Activated naive CD8-positive, alpha-beta T cell treated with anti-CD3 and anti-CD28 coated beads for 36 hours (primary cell): Measurements from ENCODE around the gene TMEM235. TPM values are rescaled to one million over a fixed set of nuclear protein-coding genes. Genes with fewer than 3 reads are reported as not detected.

ENCODE experiments used
- DNase-seq: peaks from one replicate; pipeline ENCODE4 v3.0.0; 2021
- H3K27ac Mint-ChIP-seq: one replicate; pipeline ENCODE4 v1.8.0; 2022; ENCODE audit warnings: mild to moderate bottlenecking, moderate library complexity, mixed read lengths
- H3K27me3 Mint-ChIP-seq: one replicate; pipeline ENCODE4 v1.8.0; 2022; ENCODE audit warnings: mild to moderate bottlenecking, mixed read lengths
- H3K36me3 Mint-ChIP-seq: one replicate; pipeline ENCODE4 v1.8.0; 2021; ENCODE audit warnings: mild to moderate bottlenecking, mixed read lengths
- H3K4me1 Mint-ChIP-seq: one replicate; pipeline ENCODE4 v1.8.0; 2021; ENCODE audit warnings: mixed read lengths
- H3K4me3 Mint-ChIP-seq: one replicate; pipeline ENCODE4 v1.8.0; 2022; ENCODE audit warnings: mild to moderate bottlenecking, moderate library complexity, mixed read lengths
- H3K9me3 Mint-ChIP-seq: one replicate; pipeline ENCODE4 v1.8.0; 2022; ENCODE audit warnings: mixed read lengths
- total RNA-seq, 2 experiments: library from RNA; stranded (reverse); gene quantifications; one replicate each; pipeline ENCODE4 v1.2.3, GENCODE V29; 2021

Gene TMEM235
- not detected for total RNA-seq

- Mint-ChIP-seq H3K27me3 (peaks cover 61% of the 10 kb centered on the region), H3K9me3 (no peaks in the 10 kb centered on the region), H3K27ac (no peak within 1 kb of the TSS), H3K36me3 (no peaks in the 10 kb centered on the region), H3K4me1 (peaks cover 14% of the 10 kb centered on the region), H3K4me3 (no peak within 1 kb of the TSS)
- no peak for DNase-seq
Measured at GRCh38 chr17:78230996-78231935, at the start of gene TMEM235. Gene TMEM235, plus strand, starts transcription at chr17:78231631. Its CDS starts 393 bp downstream, at chr17:78232024.

- no peaks in the 10 kb centered on the region for H3K27me3 Mint-ChIP-seq
- peaks cover 50% of the 10 kb centered on the region for H3K36me3 Mint-ChIP-seq
- peaks cover 15% of the 10 kb centered on the region for H3K4me1 Mint-ChIP-seq
- no peak overlapping the region for H3K4me3 Mint-ChIP-seq
- no peak for DNase-seq
- no peak overlapping the region for H3K27ac Mint-ChIP-seq
- no peaks in the 10 kb centered on the region for H3K9me3 Mint-ChIP-seq
Measured at GRCh38 chr17:78182504-78182903, 48.9 kb upstream of the TMEM235 start.

- H3K4me3 Mint-ChIP-seq, result peak overlapping the region; percentile 40
- H3K36me3 Mint-ChIP-seq, result peaks cover 47% of the 10 kb centered on the region
- H3K27ac Mint-ChIP-seq, result no peak overlapping the region
- no peaks in the 10 kb centered on the region for H3K27me3 Mint-ChIP-seq
- peaks cover 18% of the 10 kb centered on the region for H3K4me1 Mint-ChIP-seq
- DNase-seq, result no peak
- no peaks in the 10 kb centered on the region for H3K9me3 Mint-ChIP-seq
Measured at GRCh38 chr17:78183916-78184315, 47.5 kb upstream of the TMEM235 start.

GRCh38 chr17:78184351-78184750 is 47.1 kb upstream of the TMEM235 start:
- peaks cover 44% of the 10 kb centered on the region for H3K36me3 Mint-ChIP-seq
- DNase-seq, result no peak
- H3K9me3 Mint-ChIP-seq, result no peaks in the 10 kb centered on the region
- H3K27ac Mint-ChIP-seq, result no peak overlapping the region
- no peaks in the 10 kb centered on the region for H3K27me3 Mint-ChIP-seq
- H3K4me1 Mint-ChIP-seq, result peaks cover 18% of the 10 kb centered on the region
- peak overlapping the region; percentile 40 for H3K4me3 Mint-ChIP-seq

- no peak overlapping the region for H3K27ac Mint-ChIP-seq
Measured at GRCh38 chr17:78184868-78185267, 46.6 kb upstream of the TMEM235 start.

GRCh38 chr17:78185981-78186691 is 45.3 kb upstream of the TMEM235 start:
- Mint-ChIP-seq H3K27me3 (no peaks in the 10 kb centered on the region), H3K4me3 (peak overlapping the region; percentile 88), H3K9me3 (no peaks in the 10 kb centered on the region), H3K36me3 (peaks cover 43% of the 10 kb centered on the region), H3K27ac (peak overlapping the region; percentile 81), H3K4me1 (peaks cover 13% of the 10 kb centered on the region)
- no peak for DNase-seq

More at GRCh38 chr17:78184868-78185267, 46.6 kb upstream of the TMEM235 start:
- peaks cover 18% of the 10 kb centered on the region for H3K4me1 Mint-ChIP-seq
- no peaks in the 10 kb centered on the region for H3K27me3 Mint-ChIP-seq
- H3K36me3 Mint-ChIP-seq, result peaks cover 40% of the 10 kb centered on the region
- DNase-seq, result no peak
- peak overlapping the region; percentile 88 for H3K4me3 Mint-ChIP-seq
- no peaks in the 10 kb centered on the region for H3K9me3 Mint-ChIP-seq

- DNase-seq, result peak; percentile 98
- H3K36me3 Mint-ChIP-seq, result peaks cover 39% of the 10 kb centered on the region
- peak within 1 kb of the TSS; percentile 81 for H3K27ac Mint-ChIP-seq
- peak within 1 kb of the TSS; percentile 88 for H3K4me3 Mint-ChIP-seq
- H3K27me3 Mint-ChIP-seq, result no peaks in the 10 kb centered on the region
- peaks cover 13% of the 10 kb centered on the region for H3K4me1 Mint-ChIP-seq
- no peaks in the 10 kb centered on the region for H3K9me3 Mint-ChIP-seq
Measured at GRCh38 chr17:78186692-78187595, 44.5 kb upstream of the TMEM235 start, which contains the start of the genes AFMID and TK1. Gene AFMID, plus strand, starts transcription at chr17:78187362. Its CDS starts 9 bp downstream, at chr17:78187371. Gene TK1, minus strand, starts transcription at chr17:78187052. Its CDS starts 58 bp downstream, at chr17:78186994.

- Mint-ChIP-seq H3K27ac (no peak overlapping the region), H3K4me1 (no peaks in the 10 kb centered on the region), H3K9me3 (no peaks in the 10 kb centered on the region), H3K36me3 (peaks cover 6% of the 10 kb centered on the region), H3K27me3 (no peaks in the 10 kb centered on the region), H3K4me3 (no peak overlapping the region)
- DNase-seq, result no peak
Measured at GRCh38 chr17:78196716-78197115, 34.7 kb upstream of the TMEM235 start.

- DNase-seq, result no peak
- Mint-ChIP-seq H3K4me3 (no peak overlapping the region), H3K27ac (no peak overlapping the region), H3K27me3 (no peaks in the 10 kb centered on the region), H3K9me3 (no peaks in the 10 kb centered on the region), H3K36me3 (peaks cover 6% of the 10 kb centered on the region), H3K4me1 (no peaks in the 10 kb centered on the region)
Measured at GRCh38 chr17:78197147-78197832, 34.1 kb upstream of the TMEM235 start.

- Mint-ChIP-seq H3K27me3 (no peaks in the 10 kb centered on the region), H3K4me1 (no peaks in the 10 kb centered on the region), H3K27ac (no peak overlapping the region), H3K36me3 (peaks cover 6% of the 10 kb centered on the region), H3K9me3 (no peaks in the 10 kb centered on the region), H3K4me3 (no peak overlapping the region)
- DNase-seq, result no peak
Measured at GRCh38 chr17:78200451-78200850, 31.0 kb upstream of the TMEM235 start.

GRCh38 chr17:78202666-78203065 is 28.8 kb upstream of the TMEM235 start:
- no peak overlapping the region for H3K27ac Mint-ChIP-seq

GRCh38 chr17:78204387-78205123 is 26.9 kb upstream of the TMEM235 start:
- no peaks in the 10 kb centered on the region for H3K4me1 Mint-ChIP-seq
- no peak for DNase-seq
- H3K9me3 Mint-ChIP-seq, result no peaks in the 10 kb centered on the region
- no peaks in the 10 kb centered on the region for H3K36me3 Mint-ChIP-seq
- H3K4me3 Mint-ChIP-seq, result no peak overlapping the region
- H3K27me3 Mint-ChIP-seq, result no peaks in the 10 kb centered on the region
- no peak overlapping the region for H3K27ac Mint-ChIP-seq

More at GRCh38 chr17:78202666-78203065, 28.8 kb upstream of the TMEM235 start:
- no peak for DNase-seq
- Mint-ChIP-seq H3K4me3 (no peak overlapping the region), H3K36me3 (peaks cover 2% of the 10 kb centered on the region), H3K27me3 (no peaks in the 10 kb centered on the region), H3K4me1 (no peaks in the 10 kb centered on the region), H3K9me3 (no peaks in the 10 kb centered on the region)

- H3K27ac Mint-ChIP-seq, result no peak overlapping the region
- H3K9me3 Mint-ChIP-seq, result no peaks in the 10 kb centered on the region
Measured at GRCh38 chr17:78205124-78205775, 26.2 kb upstream of the TMEM235 start.

More at GRCh38 chr17:78205124-78205775, 26.2 kb upstream of the TMEM235 start:
- Mint-ChIP-seq H3K36me3 (no peaks in the 10 kb centered on the region), H3K27me3 (no peaks in the 10 kb centered on the region), H3K4me1 (no peaks in the 10 kb centered on the region), H3K4me3 (no peak overlapping the region)
- DNase-seq, result no peak
